ENCODE data around the gene APEH. TPM values are rescaled to one million over a fixed set of nuclear protein-coding genes. Genes with fewer than 3 reads are reported as not detected.

The APEH gene
- total and polyA plus RNA-seq, 2 of the 13 experiments (the other 11 are each of a cell fraction or from before 2014, with no cell fraction given): 116 to 130 TPM

GRCh38 chr3:49665822-49666519 lies 8.2 kb upstream of the APEH start (continued):
- TF ChIP-seq THAP9 (CRISPR knock-in tag; IDR thresholded peaks at IDR 0.05; ENCODE audit: borderline replicate concordance) (peak; percentile 58; the same call in 1 of the 2 replicates), ZSCAN22 (CRISPR knock-in tag; IDR thresholded peaks at IDR 0.05) (no peak), ZFY (CRISPR knock-in tag; IDR thresholded peaks at IDR 0.05) (peak; percentile 53), NR0B2 (CRISPR knock-in tag; IDR thresholded peaks at IDR 0.05) (no peak), ZNF317 (CRISPR knock-in tag; IDR thresholded peaks at IDR 0.05) (no peak), PITX1 (CRISPR knock-in tag; IDR thresholded peaks at IDR 0.05) (peak; percentile 46; the same call in 1 of the 2 replicates), ZNF225 (CRISPR knock-in tag; IDR thresholded peaks at IDR 0.05) (no peak), ZNF318 (CRISPR knock-in tag; IDR thresholded peaks at IDR 0.05) (no peak), ZNF564 (CRISPR knock-in tag; IDR thresholded peaks at IDR 0.05) (no peak), ZNF691 (CRISPR knock-in tag; IDR thresholded peaks at IDR 0.05; ENCODE audit: borderline replicate concordance, low read depth) (no peak), CBX5 (CRISPR knock-in tag; IDR thresholded peaks at IDR 0.05; ENCODE audit: borderline replicate concordance) (no peak; the same call in 1 of the 2 replicates), ZUFSP (CRISPR knock-in tag; IDR thresholded peaks at IDR 0.05; ENCODE audit: borderline replicate concordance) (no peak), BHLHE40 (IDR thresholded peaks at IDR 0.05; ENCODE audit: low read length) (no peak)
